ENCODE results near the gene MSN.
"Not testable (repeated sequence)": the region's sequence is repeated elsewhere in the genome, so short reads cannot be mapped to it uniquely, and the experiment has no call there.

MSN gene

DNA sequence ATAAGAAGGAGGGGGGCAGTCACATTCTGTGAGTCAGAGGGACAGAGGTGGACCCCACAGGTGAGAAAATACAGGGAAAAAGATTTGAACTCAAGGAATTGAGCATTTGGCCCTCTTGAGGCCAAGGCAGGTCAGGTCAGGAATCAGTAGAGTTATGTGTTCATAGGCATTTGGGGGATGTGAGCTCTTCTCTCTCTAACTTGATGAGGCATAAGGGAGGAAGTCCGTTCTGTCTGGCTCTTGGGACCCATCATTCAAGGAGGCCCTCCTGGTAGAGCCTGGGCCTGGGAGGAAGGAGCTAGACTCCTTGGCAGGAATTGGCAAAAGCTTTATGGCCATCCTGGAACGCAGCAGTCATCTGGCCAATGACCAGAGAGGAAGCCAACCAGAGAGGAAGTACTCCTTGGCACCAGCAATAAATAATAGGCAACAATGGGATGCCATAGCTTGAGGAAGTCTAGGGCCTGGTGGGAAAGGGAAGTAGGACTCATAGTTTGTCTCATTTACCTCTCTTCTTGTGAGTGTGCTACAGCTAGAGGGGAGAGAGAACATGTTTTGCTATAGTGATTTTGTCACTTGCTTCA lies 53.0 kb downstream of the MSN start:
- no peak for DNase-seq

DNA sequence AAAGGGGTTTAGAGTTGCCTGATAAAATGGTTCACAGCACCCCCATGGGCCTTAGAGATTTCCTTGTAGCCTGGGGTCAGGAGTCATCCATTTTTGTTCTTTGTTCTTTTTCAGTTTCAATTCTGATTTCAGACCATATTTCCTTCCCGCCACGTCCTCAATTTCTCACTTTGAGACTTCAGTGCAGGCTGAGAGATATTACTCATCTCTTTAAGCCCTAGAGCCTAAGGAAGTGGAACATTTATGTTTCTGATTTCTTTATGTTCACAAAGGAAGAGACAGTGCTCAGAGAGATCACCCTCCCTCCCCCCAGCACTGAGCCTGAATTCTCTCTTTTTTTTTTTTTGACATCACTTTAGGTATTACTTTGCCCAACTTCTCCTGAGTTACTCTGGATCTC lies 56.3 kb downstream of the MSN start:
- no peak for DNase-seq

DNA sequence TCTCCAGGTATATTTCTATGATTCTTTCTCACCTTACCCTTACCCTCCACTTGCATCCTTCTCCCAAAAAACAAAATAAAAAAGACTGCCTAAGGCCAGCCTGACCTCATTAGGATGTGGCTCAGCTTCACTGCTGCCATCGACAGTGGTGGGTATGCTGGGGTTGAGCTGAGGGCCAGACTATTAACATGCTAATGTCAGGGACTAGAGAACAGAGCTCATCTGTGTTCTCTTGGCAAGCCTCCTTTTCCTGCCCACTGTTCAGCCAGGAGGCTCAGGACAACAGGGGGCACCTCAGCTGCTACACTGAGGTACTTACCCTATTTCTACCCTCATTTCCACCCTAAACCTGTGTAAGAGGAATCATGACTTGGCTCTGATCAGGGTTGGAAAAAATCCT lies 59.3 kb downstream of the MSN start:
- no peak for DNase-seq

DNA sequence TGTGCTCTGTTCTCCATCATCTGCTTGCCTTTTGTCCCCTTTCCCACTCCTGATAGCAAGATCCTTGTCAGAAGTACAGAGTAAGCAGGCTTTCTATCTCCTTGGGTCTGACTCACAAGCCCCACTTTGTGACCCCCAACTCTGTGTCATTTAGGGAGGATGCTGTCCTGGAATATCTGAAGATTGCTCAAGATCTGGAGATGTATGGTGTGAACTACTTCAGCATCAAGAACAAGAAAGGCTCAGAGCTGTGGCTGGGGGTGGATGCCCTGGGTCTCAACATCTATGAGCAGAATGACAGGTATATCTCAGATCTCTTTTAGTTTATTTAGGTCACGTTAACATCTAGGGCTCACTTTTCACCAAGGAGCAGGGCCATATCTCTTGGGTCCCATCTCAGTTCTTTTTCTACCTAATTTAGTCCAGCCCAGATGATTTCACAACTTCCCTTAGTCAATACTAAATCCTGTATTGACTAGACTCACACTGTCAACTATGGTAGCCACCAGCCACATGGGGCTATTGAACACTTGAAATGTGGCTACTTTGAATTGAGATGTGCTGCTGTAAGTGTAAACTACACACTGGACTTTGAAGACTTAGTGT lies 64.3 kb downstream of the MSN start:
- no peak for DNase-seq

DNA sequence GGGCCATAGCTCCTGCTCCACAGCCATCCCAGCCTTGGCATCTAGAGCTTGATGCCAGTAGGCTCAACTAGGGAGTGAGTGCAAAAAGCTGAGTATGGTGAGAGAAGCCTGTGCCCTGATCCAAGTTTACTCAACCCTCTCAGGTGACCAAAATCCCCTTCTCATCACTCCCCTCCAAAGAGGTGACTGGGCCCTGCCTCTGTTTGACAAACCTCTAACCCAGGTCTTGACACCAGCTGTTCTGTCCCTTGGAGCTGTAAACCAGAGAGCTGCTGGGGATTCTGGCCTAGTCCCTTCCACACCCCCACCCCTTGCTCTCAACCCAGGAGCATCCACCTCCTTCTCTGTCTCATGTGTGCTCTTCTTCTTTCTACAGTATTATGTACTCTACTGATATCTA lies 73.5 kb downstream of the MSN start:
- DNase-seq: no peak

DNA sequence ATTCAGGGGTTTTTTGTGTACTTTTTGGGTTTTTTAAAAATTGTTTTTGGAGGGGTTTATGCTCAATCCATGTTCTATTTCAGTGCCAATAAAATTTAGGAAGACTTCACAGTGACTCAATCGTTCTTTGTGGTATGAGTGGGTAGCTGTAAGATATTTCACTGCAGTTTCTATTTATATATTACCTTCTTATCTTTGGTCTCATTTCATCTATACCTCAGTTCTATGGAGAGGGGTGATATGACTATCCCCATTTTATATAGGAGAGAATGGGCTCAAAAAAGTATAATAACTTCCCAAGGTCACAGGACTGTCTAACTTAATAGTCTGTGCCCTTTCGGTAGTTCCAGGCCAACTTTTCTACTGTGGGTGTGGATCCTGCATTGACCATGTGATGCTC lies 74.4 kb downstream of the MSN start:
- DNase-seq: no peak

DNA sequence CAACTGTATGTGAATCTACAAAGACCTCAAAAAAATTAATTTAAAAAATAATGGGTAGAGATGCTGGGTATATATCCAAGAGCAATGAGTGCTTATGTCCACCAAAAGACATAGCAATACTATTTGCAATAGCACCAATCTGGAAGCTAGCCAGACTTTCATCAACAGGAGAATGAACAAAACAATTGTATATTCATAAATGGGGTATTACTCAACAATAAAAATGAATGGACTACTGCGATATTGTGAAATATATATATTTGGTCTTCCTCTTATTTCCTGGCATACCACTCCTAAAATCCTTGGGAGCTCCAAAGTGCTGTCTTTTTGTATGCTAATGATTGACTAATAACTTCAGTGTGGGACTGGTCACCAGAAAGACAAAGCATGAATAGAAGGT lies 77.5 kb downstream of the MSN start:
- no peak for DNase-seq

DNA sequence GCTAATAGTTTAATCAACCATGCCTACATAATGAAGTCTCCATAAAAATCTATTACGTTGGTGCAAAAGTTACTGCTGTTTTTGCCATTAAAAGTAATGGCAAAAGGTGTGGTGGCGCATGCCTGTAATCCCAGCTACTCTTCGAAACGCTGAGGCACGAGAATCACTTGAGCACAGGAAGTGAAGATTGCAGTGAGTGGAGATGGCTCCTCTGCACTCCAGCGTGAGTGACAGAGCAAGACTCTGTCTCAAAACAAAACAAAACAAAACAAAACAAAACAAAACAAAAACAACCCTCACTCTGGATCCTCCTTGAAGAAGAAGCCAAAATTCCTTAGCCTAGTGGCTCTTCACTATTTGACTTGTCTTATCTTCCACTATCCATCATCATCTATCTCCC lies 78.0 kb downstream of the MSN start:
- DNase-seq: no peak

DNA sequence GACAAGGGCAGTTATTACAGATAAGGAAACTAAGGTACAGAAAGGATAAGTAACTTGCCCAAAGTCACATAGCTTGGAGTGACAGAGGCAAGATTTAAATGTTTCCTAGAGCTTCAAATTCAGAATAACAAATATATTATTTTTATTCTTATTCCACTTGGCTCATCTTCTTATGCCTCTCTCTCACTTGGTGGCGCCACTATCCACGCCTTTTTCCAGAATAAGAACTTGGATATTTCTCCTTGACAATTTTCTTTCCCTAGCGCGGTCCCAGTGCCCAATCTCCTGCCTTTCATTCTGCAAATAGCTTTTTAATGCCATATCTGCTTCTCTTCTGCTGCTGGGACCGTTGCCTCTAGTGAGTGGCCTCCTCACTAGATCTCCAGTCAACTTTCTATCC lies 78.5 kb downstream of the MSN start:
- DNase-seq: no peak

DNA sequence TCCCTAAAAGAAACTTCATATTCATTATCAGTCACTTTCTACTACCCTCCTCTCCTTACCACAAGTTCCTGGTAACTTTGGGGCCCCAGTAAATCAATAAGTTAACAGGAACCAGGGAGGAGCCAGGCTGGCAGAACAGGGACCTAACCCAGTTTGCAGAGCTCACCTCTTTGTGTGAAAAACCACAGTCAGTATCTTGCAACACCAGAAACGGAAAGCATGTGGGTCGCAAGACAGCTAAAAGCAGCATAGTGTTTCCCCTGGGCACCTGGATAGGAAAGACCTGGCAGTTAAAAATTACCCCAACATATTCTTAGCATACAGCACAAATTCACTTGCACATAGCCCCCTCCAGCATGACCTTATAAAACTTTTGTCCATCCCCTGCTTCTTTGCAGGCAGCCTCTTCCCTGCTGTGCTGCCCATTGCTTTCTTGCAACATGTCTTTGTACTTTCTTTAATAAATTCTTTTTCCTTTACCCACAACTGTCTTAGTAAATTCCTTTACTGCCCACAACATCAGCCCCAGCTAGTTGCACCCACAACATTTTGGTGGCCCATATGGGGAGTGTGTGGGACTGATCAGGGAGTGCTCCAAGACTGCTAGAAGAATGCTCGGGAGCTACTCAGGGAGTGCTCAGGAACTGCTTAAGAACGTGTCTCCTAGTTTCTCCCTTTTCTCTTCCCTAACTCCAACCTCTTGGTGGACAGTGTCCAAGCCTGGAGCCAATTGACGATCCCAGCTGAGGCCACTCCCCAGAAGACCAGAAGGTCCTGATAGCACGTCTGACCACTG lies 83.4 kb downstream of the MSN start:
- DNase-seq: no peak

DNA sequence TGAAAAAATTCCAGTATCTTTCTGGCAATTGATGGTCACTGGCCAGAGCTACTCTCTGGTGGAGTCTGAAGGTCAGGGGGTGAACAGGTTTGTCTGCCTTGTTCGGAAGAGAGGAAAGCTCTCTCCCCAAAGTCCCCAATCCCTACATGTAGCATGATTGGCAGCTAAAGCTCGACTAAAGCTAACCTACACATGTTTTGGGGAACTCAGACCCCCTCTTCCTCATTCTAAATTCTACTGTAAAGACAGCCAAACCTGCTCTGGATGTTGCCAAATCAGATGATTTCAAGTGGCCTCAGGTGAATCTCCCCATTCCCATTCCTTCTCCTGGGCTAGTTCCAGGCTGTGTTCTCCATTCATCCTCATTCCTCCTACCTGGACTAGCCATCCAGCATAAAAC lies 84.1 kb downstream of the MSN start:
- no peak for DNase-seq

DNA sequence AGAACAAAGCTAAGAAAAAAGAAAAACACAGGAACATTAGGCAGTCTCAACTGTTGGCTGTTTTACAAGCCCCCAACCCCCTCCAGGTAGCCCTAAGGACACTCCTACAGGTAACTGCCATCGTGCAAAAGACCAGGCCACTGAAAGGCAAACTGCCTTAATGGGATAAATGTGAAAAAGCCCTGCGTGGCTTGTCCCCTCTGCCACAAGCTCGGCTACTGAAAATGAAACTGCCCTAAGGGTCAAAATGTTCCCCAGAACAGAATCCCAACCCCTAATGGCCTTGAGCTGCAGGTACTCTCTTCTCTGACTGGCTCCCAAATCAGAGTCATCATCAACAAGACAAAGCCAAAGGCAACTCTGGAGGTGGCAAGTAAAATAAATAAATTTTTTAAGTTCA lies 84.8 kb downstream of the MSN start:
- DNase-seq: no peak

DNA sequence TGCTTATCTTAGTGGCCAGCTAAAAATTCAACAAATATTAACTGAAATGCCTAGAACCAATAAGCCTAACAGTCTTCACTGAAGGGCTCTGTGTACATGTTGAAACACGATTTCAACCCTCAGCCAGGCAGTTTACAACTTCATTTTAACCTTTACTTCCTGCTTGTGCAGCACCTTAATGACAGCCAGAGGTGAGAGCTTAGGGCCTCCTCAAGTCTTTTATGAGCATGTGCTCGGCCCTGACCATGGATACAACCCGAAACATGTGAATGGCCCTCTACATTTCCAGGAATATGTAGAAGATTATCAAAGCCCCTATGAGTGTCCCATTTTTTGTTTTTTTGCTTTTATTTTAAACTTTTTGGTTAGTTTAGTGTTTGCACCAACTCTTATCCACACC lies 88.3 kb downstream of the MSN start:
- no peak for DNase-seq

DNA sequence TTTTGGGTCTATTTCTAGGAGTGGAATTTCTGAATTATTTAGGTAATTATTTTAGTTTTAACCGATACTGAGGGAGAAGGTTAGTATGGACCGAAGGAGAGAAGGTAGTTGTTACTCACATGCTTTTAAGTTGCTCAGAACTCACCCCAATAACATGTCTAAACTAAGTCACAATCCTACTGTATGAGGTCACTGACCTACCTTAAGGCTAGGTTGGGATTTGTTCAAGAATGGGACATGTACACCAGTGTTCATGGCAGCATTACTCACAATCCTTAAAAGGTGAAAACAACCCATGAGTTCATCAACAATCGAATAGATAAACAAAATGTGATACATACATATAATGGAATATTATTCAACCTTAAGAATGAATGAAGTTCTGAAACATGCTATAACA lies 90.5 kb downstream of the MSN start:
- DNase-seq: no peak

DNA sequence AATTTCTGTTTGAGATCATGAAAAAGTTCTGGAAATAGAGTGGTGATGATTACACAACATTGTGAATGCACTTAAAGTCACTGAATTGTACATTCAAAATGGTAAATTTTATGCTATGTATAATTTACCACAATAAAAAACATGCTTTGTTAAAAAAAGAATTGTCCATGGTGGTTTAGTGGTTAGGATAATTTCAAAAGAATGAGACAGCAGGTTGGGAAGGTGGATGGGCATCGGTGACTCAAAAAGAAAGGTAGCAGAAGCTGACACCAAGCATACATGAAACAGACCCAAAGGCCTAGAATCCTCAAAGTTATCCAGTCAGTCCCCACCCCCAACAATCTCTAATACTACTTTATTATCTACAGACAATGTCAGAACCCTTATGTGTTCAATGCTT lies 91.1 kb downstream of the MSN start:
- no peak for DNase-seq

DNA sequence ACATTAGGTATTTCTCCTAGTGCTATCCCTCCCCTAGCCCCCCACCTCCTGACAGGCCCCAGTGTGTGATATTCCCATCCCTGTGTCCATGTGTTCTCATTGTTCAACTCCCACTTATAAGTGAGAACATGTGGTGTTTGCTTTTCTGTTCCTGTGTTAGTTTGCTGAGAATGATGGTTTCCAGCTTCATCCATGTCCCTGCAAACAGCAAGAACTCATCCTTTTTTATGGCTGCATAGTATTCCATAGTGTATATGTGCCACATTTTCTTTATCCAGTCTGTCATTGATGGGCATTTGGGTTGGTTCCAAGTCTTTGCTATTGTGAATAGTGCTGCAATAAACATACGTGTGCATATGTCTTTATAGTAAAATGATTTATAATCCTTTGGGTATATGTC lies 92.1 kb downstream of the MSN start:
- not testable (repeated sequence) for DNase-seq

DNA sequence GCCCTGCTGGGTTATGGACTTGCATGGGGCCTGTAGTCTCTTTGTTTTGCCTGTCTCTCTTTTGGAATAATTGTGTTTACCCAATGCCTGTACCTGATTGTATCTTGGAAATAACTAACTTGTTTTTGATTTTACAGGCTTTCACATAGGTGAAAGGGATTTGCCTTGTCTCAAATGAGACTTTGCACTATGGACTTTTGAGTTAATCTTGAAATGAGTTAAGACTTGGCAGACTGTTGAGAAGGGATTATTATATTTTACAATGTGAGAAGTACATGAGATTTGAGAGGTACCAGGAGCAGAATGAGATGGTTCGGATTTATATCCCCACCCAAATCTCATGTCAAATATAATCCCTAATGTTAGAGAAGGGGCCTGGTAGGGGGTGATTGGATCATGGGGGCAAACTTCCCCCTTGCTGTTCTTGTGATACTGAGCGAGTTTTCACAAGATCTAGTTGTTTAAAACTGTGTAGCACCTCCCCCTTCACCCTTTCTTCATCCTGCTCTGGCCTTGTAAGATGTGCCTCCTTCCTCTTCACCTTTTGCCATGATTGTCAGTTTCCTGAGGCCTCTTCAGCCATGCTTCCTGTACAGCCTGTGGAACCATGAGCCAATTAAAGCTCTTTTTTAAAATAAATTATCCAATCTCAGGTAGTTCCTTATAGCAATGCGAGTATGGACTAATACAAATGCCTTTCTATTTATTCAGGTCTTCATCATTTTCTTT lies 102.3 kb downstream of the MSN start:
- DNase-seq: no peak

DNA sequence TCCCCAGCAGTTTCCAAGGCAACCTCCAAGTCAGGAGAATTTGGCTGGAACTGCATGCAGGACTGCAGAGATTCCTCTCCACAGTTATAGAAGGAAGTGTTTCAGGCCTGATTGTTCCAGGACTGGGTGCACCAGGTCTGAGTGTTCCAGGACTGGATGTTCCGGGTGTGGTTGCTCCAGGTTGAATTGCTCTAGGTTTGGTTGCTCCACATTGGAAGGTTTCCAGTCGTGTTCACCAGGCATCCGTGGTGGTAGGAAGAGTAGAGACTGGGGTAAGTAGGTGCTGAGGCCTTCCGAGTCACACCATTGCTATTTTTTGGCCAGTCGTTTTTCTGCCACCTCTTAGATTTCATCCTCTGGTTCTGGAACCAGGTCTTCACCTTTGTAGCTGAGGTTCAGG lies 105.4 kb downstream of the MSN start:
- DNase-seq: no peak

DNA sequence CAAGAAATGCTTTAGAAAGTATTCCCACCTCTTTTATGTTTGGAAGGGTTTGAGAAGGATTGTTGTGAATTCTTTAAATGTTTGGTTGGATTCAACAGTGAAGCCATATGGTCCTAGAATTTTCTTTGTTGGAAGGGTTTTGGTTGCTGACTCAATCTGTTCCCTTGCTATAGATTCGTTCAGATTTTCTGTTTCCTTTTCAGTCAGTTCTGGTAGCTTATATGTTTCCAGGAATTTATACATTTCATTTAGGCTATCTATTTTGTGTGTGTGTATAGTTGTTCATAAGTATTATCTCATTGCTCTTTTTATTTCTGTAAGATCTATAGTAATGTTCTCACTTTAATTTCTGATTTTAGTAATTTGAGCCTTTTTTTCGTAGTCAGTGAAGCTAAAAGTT lies 114.4 kb downstream of the MSN start:
- no peak for DNase-seq

DNA sequence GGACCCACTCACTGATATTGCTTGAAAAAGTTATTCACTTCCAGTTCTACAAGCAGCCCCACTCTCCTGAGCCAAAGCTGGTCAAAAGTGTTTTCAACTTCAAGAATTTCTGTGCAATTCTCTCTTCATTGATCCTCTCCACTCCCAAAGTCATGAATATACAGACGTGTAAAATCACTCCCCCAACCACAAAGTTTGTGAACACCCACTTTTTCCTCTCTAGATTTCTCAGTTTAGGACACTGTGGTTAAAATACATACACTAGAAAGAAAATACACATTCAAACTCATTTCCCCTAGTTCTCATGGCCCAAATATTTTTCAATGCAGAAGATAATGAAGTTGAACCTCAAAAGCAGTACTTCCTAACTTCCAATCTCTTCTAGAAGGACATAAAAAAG lies 116.3 kb downstream of the MSN start:
- no peak for DNase-seq
